ENCODE measurements around the gene ALG8. TPM values are rescaled to one million over a fixed set of nuclear protein-coding genes. Genes with fewer than 3 reads are reported as not detected.

The ALG8 gene
- total and polyA plus RNA-seq, 4 experiments from 2014 or later, result 27.6 to 66.9 (median 39.4) TPM

DNA sequence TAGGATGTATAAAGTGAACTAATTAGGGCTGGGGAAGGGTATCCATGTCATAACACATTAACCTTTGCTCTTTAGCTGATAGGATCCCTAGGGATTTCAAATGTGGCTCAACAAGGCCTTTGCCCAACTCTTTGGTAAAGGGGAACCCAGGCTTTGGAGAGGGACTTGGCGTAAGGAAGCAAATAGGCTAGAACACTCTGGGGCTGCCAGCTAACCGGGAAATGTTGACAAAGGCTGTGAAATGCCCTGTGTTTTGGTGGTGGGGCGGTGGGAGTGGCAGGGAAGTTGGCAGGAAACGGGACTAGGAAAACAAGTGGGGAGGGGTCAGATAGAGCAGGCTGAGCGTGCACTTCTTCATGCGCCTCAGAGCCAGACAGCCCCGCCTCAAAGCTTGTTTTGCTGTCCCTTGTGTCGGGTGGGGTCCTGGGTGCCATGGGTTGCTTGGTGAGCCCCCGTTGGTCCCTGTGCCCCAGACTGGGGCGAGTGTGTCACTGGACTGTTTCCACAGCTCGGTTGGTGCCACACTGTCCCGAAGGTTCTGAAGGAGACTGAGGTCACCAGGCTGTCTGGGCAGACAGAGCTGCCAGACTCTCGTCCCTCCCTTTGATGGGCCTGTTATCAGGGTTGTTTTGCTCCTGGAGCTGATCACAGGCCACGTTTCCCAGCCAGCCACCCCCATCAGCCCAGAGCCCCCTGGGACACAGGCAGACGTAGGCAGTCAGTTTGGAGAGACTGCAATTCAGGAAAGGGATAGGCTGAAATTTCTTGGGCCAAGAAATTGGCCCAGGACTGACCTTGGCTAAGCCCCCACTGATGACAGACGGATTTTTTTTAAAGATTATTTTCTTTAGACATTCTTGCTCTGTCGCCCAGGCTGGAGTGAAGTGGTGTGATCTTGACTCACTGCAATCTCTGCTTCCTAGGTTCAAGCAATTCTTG lies 29.4 kb upstream of the ALG8 start:
- peaks cover 0 to 1% (median 0%) of the 10 kb centered on the region in 4 donors for H3K4me1 Mint-ChIP-seq
- intact Hi-C loops (cut with micrococcal nuclease), result no loop called here
- H3K27ac Mint-ChIP-seq, result no peak overlapping the region
- Histone ChIP-seq H3K4me3 (ENCODE audit: low read length in 2 of 2) (no peak overlapping the region), H3K36me3 (ENCODE audit: insufficient read depth, low read length) (peaks cover 4% of the 10 kb centered on the region), H3K4me1 (ENCODE audit: insufficient read depth, low read length) (no peaks in the 10 kb centered on the region), H3K27me3 (ENCODE audit: insufficient read depth, low read length) (no peaks in the 10 kb centered on the region), H3K9me3 (ENCODE audit: control insufficient read depth in 1 of 2, low read length in 2 of 2) (no peaks in the 10 kb centered on the region), H3K27ac (ENCODE audit: low read depth, low read length) (no peak overlapping the region)
- H3K36me3 Mint-ChIP-seq, result peaks cover 11 to 24% of the 10 kb centered on the region in 2 donors
- no peaks in the 10 kb centered on the region for H3K9me3 Mint-ChIP-seq
- no peak overlapping the region for H3K4me3 Mint-ChIP-seq
- no peak for DNase-seq
- CTCF ChIA-PET (ENCODE audit: partially characterized antibody), result no interaction called here
- POLR2A ChIA-PET (ENCODE audit: partially characterized antibody), result no interaction called here
- no peaks in the 10 kb centered on the region for H3K27me3 Mint-ChIP-seq

DNA sequence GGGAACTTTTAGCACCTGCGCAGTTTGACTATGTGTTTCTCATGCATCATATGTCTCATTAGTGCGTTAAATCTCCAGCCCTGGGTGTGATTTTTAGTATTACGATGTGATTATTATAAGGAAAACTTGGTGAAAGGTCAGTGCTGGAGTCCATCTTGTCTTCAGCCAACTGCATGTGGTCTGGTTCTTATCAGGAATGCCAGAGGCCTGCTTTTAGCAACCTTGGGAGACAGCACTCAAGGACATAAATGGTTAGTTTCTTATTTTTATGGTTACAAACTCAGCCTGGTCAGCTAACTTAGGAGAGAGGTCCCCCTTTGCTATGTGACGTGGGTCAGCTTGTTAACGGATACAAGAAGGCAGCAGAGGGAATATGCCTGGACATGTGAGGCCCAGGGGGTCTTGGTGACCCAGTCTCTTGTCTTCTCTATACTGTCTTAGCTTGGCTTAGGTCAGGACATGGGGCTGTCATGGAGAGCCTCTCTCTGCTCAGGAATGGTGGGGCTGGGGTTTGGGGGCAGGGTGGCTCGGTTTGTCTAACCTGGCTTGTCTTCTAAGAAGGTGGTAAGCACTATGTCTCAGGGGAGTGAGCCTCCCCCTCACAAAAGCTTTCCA lies 27.5 kb upstream of the ALG8 start:
- Mint-ChIP-seq H3K4me1 (no peaks in the 10 kb centered on the region), H3K9me3 (no peaks in the 10 kb centered on the region), H3K27me3 (no peaks in the 10 kb centered on the region), H3K4me3 (no peak overlapping the region), H3K36me3 (peaks cover 0 to 9% of the 10 kb centered on the region in 2 donors), H3K27ac (peak overlapping the region in 1 of 7 donors; percentile 63)
- no peak for DNase-seq
- ChIA-PET CTCF (ENCODE audit: partially characterized antibody) (no interaction called here), POLR2A (ENCODE audit: partially characterized antibody) (no interaction called here)
- Histone ChIP-seq H3K9me3 (ENCODE audit: control insufficient read depth in 1 of 2, low read length in 2 of 2) (no peaks in the 10 kb centered on the region), H3K27ac (ENCODE audit: low read depth, low read length) (no peak overlapping the region), H3K4me3 (ENCODE audit: low read length in 2 of 2) (no peak overlapping the region), H3K27me3 (ENCODE audit: insufficient read depth, low read length) (no peaks in the 10 kb centered on the region), H3K4me1 (ENCODE audit: insufficient read depth, low read length) (no peaks in the 10 kb centered on the region), H3K36me3 (ENCODE audit: insufficient read depth, low read length) (no peaks in the 10 kb centered on the region)
- intact Hi-C loops (cut with micrococcal nuclease), result no loop called here

DNA sequence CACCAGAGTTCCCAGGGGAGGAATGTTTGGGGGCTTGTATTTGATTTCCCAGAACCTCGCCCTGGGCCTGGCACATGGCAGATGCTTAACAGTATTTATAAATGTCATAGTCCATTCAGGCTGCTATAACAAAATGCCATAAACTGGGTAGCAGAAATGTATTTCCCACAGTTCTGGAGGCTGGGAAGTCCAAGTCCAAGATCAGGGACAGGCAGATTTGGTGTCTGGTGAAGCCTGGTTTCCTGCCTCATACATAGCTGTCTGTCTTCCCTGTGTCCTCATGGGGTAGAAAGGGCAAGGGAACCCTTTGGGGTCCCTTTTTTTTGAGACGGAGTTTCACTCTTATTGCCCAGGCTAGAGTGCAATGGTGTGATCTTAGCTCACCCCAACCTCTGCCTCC lies 25.0 kb upstream of the ALG8 start:
- no peak for DNase-seq
- intact Hi-C loops (cut with micrococcal nuclease), result no loop called here
- H3K4me3 Mint-ChIP-seq, result no peak overlapping the region

DNA sequence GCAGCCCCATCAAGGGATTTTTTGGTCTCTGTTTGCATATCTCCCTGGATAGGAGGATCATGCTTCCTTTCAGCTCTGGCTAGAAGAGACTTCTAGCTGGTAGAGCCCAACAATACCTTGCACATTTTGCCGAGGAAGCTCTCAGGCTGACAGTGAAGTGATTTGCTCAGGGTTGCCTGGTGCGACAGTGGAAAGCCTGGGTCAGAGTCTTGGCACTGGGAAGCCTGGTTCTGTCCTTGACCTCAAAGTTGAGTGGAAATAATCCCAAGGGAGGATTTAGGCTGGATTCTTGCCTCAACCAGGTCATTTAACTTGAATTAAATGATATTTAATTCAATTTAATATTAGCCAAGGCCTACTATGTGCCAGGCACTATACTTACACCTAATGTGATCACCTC lies 24.4 kb upstream of the ALG8 start:
- Histone ChIP-seq H3K4me1 (ENCODE audit: insufficient read depth, low read length) (no peaks in the 10 kb centered on the region), H3K27ac (ENCODE audit: low read depth, low read length) (no peak overlapping the region), H3K4me3 (ENCODE audit: low read length in 2 of 2) (no peak overlapping the region), H3K27me3 (ENCODE audit: insufficient read depth, low read length) (no peaks in the 10 kb centered on the region), H3K36me3 (ENCODE audit: insufficient read depth, low read length) (no peaks in the 10 kb centered on the region), H3K9me3 (ENCODE audit: control insufficient read depth in 1 of 2, low read length in 2 of 2) (no peaks in the 10 kb centered on the region)
- no peaks in the 10 kb centered on the region for H3K4me1 Mint-ChIP-seq
- no peak overlapping the region for H3K4me3 Mint-ChIP-seq
- no peaks in the 10 kb centered on the region for H3K27me3 Mint-ChIP-seq
- intact Hi-C loops (cut with micrococcal nuclease), result no loop called here
- DNase-seq, result no peak
- H3K36me3 Mint-ChIP-seq, result no peaks in the 10 kb centered on the region
- H3K27ac Mint-ChIP-seq, result no peak overlapping the region
- H3K9me3 Mint-ChIP-seq, result no peaks in the 10 kb centered on the region
- POLR2A ChIA-PET (ENCODE audit: partially characterized antibody), result no interaction called here
- CTCF ChIA-PET (ENCODE audit: partially characterized antibody), result no interaction called here

More for the DNA sequence above, 25.0 kb upstream of the ALG8 start:
- H3K4me1 Mint-ChIP-seq, result no peaks in the 10 kb centered on the region
- no peaks in the 10 kb centered on the region for H3K27me3 Mint-ChIP-seq
- H3K27me3 ChIP-seq (ENCODE audit: insufficient read depth, low read length), result no peaks in the 10 kb centered on the region
- CTCF ChIA-PET (ENCODE audit: partially characterized antibody), result no interaction called here
- POLR2A ChIA-PET (ENCODE audit: partially characterized antibody), result no interaction called here
- no peaks in the 10 kb centered on the region for H3K9me3 ChIP-seq (ENCODE audit: control insufficient read depth in 1 of 2, low read length in 2 of 2)
- no peaks in the 10 kb centered on the region for H3K9me3 Mint-ChIP-seq
- H3K27ac ChIP-seq (ENCODE audit: low read depth, low read length), result no peak overlapping the region
- H3K4me1 ChIP-seq (ENCODE audit: insufficient read depth, low read length), result no peaks in the 10 kb centered on the region
- no peak overlapping the region for H3K4me3 ChIP-seq (ENCODE audit: low read length in 2 of 2)
- H3K36me3 ChIP-seq (ENCODE audit: insufficient read depth, low read length), result no peaks in the 10 kb centered on the region
- H3K36me3 Mint-ChIP-seq, result no peaks in the 10 kb centered on the region
- peak overlapping the region in 1 of 7 donors; percentile 12 for H3K27ac Mint-ChIP-seq

DNA sequence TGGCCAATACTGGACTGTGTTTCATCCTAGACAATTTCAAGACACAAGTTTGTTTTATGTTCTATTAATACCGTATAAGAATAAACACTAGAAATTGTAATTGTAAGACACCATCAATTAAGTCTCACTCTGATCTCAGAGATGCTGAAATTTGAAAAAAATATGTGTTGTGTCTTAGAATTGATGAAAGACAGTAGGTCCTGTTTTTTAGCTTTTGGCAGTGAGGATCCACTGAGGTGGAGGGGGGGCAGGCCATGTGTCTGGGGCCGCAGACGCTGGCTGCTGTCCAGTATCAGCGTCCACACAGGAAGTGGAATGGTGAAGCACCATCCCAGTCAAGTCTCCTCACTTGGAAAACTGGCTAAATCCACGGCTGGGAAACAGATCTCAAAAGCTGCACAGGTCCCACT lies 22.5 kb upstream of the ALG8 start:
- H3K27ac Mint-ChIP-seq, result no peak overlapping the region
- H3K9me3 Mint-ChIP-seq, result no peaks in the 10 kb centered on the region
- no peaks in the 10 kb centered on the region for H3K4me1 ChIP-seq (ENCODE audit: insufficient read depth, low read length)
- no peaks in the 10 kb centered on the region for H3K27me3 ChIP-seq (ENCODE audit: insufficient read depth, low read length)
- intact Hi-C loops (cut with micrococcal nuclease), result no loop called here
- H3K27me3 Mint-ChIP-seq, result no peaks in the 10 kb centered on the region
- H3K4me3 Mint-ChIP-seq, result no peak overlapping the region
- no peak for DNase-seq
- ChIA-PET POLR2A (ENCODE audit: partially characterized antibody) (no interaction called here), CTCF (ENCODE audit: partially characterized antibody) (interaction anchor here (0.8 kb wide), 1 partner anchor 78 kb away, joined by 3 read pairs; no protein-coding TSS in a partner anchor)
- H3K4me1 Mint-ChIP-seq, result no peaks in the 10 kb centered on the region
- no peaks in the 10 kb centered on the region for H3K9me3 ChIP-seq (ENCODE audit: control insufficient read depth in 1 of 2, low read length in 2 of 2)
- H3K36me3 Mint-ChIP-seq, result no peaks in the 10 kb centered on the region
- H3K4me3 ChIP-seq (ENCODE audit: low read length in 2 of 2), result no peak overlapping the region
- no peaks in the 10 kb centered on the region for H3K36me3 ChIP-seq (ENCODE audit: insufficient read depth, low read length)
- H3K27ac ChIP-seq (ENCODE audit: low read depth, low read length), result no peak overlapping the region

DNA sequence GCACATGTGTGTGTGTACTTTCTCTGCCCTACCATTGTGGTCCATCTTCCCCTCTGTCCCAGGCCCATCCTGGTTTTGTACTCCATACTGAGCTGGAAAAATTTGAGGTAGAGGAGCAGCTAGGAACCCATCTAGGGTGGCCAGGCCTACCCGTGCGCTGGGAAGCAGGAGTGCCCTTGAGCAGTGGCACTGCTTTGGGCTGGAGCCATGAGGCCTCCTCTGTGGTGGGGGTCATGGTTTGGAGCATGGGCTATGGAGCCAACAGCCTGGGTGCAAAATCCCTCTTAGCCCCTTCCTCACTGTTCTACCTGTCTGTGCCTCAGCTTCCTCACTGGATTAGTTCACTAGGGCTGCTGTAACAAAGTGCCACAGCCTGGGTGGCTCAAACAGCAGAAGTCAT lies 21.9 kb upstream of the ALG8 start:
- H3K27me3 ChIP-seq (ENCODE audit: insufficient read depth, low read length), result no peaks in the 10 kb centered on the region
- no peak for DNase-seq
- POLR2A ChIA-PET (ENCODE audit: partially characterized antibody), result no interaction called here
- no peaks in the 10 kb centered on the region for H3K9me3 Mint-ChIP-seq
- no peaks in the 10 kb centered on the region for H3K36me3 ChIP-seq (ENCODE audit: insufficient read depth, low read length)
- H3K4me3 Mint-ChIP-seq, result no peak overlapping the region
- CTCF ChIA-PET (ENCODE audit: partially characterized antibody), result no interaction called here
- H3K4me1 Mint-ChIP-seq, result no peaks in the 10 kb centered on the region
- no peaks in the 10 kb centered on the region for H3K4me1 ChIP-seq (ENCODE audit: insufficient read depth, low read length)
- H3K9me3 ChIP-seq (ENCODE audit: control insufficient read depth in 1 of 2, low read length in 2 of 2), result no peaks in the 10 kb centered on the region
- H3K36me3 Mint-ChIP-seq, result no peaks in the 10 kb centered on the region
- H3K4me3 ChIP-seq (ENCODE audit: low read length in 2 of 2), result no peak overlapping the region
- no peak overlapping the region for H3K27ac ChIP-seq (ENCODE audit: low read depth, low read length)
- intact Hi-C loops (cut with micrococcal nuclease), result no loop called here
- H3K27me3 Mint-ChIP-seq, result no peaks in the 10 kb centered on the region
- no peak overlapping the region for H3K27ac Mint-ChIP-seq

DNA sequence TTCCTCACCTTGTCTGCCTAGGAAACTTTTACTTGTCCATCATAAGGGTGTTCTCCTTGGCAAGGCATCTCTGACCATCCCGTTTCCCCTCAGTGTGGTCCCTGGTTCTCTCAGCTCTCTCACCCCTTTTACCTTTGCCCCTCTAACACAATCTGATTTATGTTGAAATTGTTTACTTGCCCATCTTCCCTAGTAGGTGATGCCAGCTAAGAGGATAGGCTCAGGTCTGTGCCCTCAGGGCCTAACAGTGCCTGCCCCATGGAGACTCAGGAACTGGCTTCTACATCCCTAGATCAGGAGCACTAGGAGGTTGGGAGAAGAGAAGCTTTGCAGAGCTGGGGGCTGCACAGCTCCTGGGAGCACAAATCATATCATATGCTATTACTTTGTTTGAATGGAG lies 21.1 kb upstream of the ALG8 start:
- no peak for DNase-seq
- H3K4me1 ChIP-seq (ENCODE audit: insufficient read depth, low read length), result no peaks in the 10 kb centered on the region
- no peaks in the 10 kb centered on the region for H3K27me3 ChIP-seq (ENCODE audit: insufficient read depth, low read length)
- H3K36me3 ChIP-seq (ENCODE audit: insufficient read depth, low read length), result no peaks in the 10 kb centered on the region
- Mint-ChIP-seq H3K9me3 (no peaks in the 10 kb centered on the region), H3K4me1 (no peaks in the 10 kb centered on the region), H3K27ac (no peak overlapping the region), H3K4me3 (no peak overlapping the region), H3K27me3 (no peaks in the 10 kb centered on the region), H3K36me3 (no peaks in the 10 kb centered on the region)
- POLR2A ChIA-PET (ENCODE audit: partially characterized antibody), result no interaction called here
- no peak overlapping the region for H3K4me3 ChIP-seq (ENCODE audit: low read length in 2 of 2)
- no peaks in the 10 kb centered on the region for H3K9me3 ChIP-seq (ENCODE audit: control insufficient read depth in 1 of 2, low read length in 2 of 2)
- intact Hi-C loops (cut with micrococcal nuclease), result no loop called here
- CTCF ChIA-PET (ENCODE audit: partially characterized antibody), result no interaction called here
- no peak overlapping the region for H3K27ac ChIP-seq (ENCODE audit: low read depth, low read length)

Data from CD4-positive, alpha-beta memory T cell (primary cell).